Uterus (tissue), 2 donors: ENCODE results near the gene RPGRIP1L.

Experiments
- POLR2A ChIP-seq, 2 donors: fragments of 450-650 bp; IDR thresholded peaks; one replicate each; pipeline ENCODE4 v1.6.1; 2016; ENCODE audit warnings: antibody characterized with exemption in 2 of 2, mild to moderate bottlenecking in 1 of 2, moderate library complexity in 1 of 2
- TF ChIP-seq, protein P1 (sequence below), 4 experiments: fragments of 200-600 bp in 2 of 4; fragments of 450-650 bp in 2 of 4; sonication (generic) in 2 of 4; IDR thresholded peaks; one replicate each; pipeline ENCODE4 v1.5.1; 2016 to 2019; ENCODE audit warnings: antibody characterized with exemption in 4 of 4, mild to moderate bottlenecking in 2 of 4, moderate library complexity in 1 of 4

GRCh38 chr16:53678155-53678554 lies 25.5 kb downstream of the RPGRIP1L start:
- TF ChIP-seq, protein P1, sequence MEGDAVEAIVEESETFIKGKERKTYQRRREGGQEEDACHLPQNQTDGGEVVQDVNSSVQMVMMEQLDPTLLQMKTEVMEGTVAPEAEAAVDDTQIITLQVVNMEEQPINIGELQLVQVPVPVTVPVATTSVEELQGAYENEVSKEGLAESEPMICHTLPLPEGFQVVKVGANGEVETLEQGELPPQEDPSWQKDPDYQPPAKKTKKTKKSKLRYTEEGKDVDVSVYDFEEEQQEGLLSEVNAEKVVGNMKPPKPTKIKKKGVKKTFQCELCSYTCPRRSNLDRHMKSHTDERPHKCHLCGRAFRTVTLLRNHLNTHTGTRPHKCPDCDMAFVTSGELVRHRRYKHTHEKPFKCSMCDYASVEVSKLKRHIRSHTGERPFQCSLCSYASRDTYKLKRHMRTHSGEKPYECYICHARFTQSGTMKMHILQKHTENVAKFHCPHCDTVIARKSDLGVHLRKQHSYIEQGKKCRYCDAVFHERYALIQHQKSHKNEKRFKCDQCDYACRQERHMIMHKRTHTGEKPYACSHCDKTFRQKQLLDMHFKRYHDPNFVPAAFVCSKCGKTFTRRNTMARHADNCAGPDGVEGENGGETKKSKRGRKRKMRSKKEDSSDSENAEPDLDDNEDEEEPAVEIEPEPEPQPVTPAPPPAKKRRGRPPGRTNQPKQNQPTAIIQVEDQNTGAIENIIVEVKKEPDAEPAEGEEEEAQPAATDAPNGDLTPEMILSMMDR (IDR thresholded peaks at IDR 0.05): no peak
- TF ChIP-seq POLR2A (IDR thresholded peaks at IDR 0.05): no peak
